HG03457 (cell line): ENCODE measurements around the gene ZNF559.
"Not testable (repeated sequence)": the region's sequence is repeated elsewhere in the genome, so short reads cannot be mapped to it uniquely, and the experiment has no call there.

Experiments used
- ATAC-seq: cut with Tn5 transposase; IDR thresholded peaks from one replicate; pipeline ENCODE4 v1.9.1; 2021; ENCODE audit warnings: moderate number of reproducible peaks; ENCODE audit not compliant: unreplicated experiment

The ZNF559 gene

GRCh38 chr19:9323919-9324583 lies at the start of gene ZNF559:
Gene ZNF559, plus strand, starts transcription at chr19:9324179. Its CDS starts 14,371 bp downstream, at chr19:9338550.
- ATAC-seq, result peak; percentile 93

- ATAC-seq, result not testable (repeated sequence)
These were observed 40.5 kb upstream of the ZNF559 start for GRCh38 chr19:9283485-9283884.

- ATAC-seq, result no peak
These were observed 34.6 kb upstream of the ZNF559 start for GRCh38 chr19:9289231-9289884.

- no peak for ATAC-seq
These were observed 28.5 kb upstream of the ZNF559 start for GRCh38 chr19:9295411-9295849.

- ATAC-seq, result no peak
These were observed 27.6 kb upstream of the ZNF559 start for GRCh38 chr19:9296336-9296735.

- no peak for ATAC-seq
These were observed 17.5 kb upstream of the ZNF559 start for GRCh38 chr19:9306443-9306842.

- ATAC-seq, result no peak
These were observed 15.7 kb upstream of the ZNF559 start for GRCh38 chr19:9308091-9308770.

GRCh38 chr19:9309139-9309973 lies 14.6 kb upstream of the ZNF559 start, which contains the start of gene ZNF699:
Gene ZNF699, minus strand, starts transcription at chr19:9309838. Its CDS starts 4,719 bp downstream, at chr19:9305119.
- ATAC-seq, result peak; percentile 73

- ATAC-seq, result peak; percentile 45
These were observed 14.0 kb upstream of the ZNF559 start for GRCh38 chr19:9309974-9310446.

- ATAC-seq, result no peak
These were observed 10.2 kb upstream of the ZNF559 start for GRCh38 chr19:9313756-9314155.

- no peak for ATAC-seq
These were observed 2.6 kb upstream of the ZNF559 start for GRCh38 chr19:9321338-9321737.

GRCh38 chr19:9321756-9322155 lies 2.2 kb upstream of the ZNF559 start:
- not testable (repeated sequence) for ATAC-seq

GRCh38 chr19:9322201-9322600 lies 1.8 kb upstream of the ZNF559 start:
- ATAC-seq, result not testable (repeated sequence)

- ATAC-seq, result peak; percentile 22
These were observed 441 bp upstream of the ZNF559 start for GRCh38 chr19:9323557-9323918.

- ATAC-seq, result no peak
These were observed 594 bp downstream of the ZNF559 start for GRCh38 chr19:9324584-9324962.

GRCh38 chr19:9329999-9330398 lies 6.0 kb downstream of the ZNF559 start:
- ATAC-seq, result no peak

- no peak for ATAC-seq
These were observed 18.8 kb downstream of the ZNF559 start for GRCh38 chr19:9342610-9343304.

GRCh38 chr19:9345005-9345404 lies 21.0 kb downstream of the ZNF559 start:
- ATAC-seq, result no peak

GRCh38 chr19:9348253-9348652 lies 24.3 kb downstream of the ZNF559 start:
- no peak for ATAC-seq

- no peak for ATAC-seq
These were observed 24.7 kb downstream of the ZNF559 start for GRCh38 chr19:9348671-9349070.
